Measurements from ENCODE around the gene CLPTM1L.
"Not testable (repeated sequence)": the region's sequence is repeated elsewhere in the genome, so short reads cannot be mapped to it uniquely, and the experiment has no call there.

Gene CLPTM1L

DNA sequence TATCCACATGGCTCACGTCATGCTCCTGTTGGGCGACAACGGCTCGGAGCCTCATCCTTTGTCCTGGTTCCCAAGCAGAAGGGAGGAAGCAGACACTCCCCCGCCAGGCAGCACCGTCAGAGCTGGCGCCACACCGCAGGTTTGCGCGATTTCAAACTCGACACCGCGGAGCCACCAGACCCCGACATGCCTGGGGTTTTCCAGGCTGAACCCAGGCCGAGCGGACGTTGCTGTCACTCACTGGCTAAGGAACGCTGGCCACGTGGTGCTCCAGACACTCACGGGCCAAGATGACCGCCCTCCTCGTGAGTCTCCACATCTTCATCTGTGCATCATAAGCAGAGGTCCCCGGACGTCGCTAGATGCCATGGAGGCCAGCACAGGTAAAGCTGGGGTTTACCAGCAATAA, 59.0 kb downstream of the CLPTM1L start:
- DNase-seq: no peak

DNA sequence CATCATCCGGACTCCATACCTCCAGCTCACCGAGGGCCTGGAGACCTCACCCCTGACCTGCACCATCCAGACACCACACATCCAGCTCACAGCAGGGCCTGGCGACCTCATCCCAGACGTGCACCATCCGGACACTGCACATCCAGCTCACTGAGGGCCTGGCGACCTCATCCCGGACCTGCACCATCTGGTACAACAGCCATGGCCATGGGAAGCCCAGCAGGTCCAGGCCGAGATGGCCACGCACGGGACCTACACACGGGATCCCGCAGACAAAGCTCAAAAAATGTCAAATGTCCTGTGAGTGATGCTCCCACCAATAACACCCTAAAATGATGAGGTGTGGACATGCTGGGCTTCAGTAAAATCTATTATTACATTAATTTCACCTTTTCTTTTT, 59.8 kb downstream of the CLPTM1L start:
- no peak for DNase-seq

DNA sequence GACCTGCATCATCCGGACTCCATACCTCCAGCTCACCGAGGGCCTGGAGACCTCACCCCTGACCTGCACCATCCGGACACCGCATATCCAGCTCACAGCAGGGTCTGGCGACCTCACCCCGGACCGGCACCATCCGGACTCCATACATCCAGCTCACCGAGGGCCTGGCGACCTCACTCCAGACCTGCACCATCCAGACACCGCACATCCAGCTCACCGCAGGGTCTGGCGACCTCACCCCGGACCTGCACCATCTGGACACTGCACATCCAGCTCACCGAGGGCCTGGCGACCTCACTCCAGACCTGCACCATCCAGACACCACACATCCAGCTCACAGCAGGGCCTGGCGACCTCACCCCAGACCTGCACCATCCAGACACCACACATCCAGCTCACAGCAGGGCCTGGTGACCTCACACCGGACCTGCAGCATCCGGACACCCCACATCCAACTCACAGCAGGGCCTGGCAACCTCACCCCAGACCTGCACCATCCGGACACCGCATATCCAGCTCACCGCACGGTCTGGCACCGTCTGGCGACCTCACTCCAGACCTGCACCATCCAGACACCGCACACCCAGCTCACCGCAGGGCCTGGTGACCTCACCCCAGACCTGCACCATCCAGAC, 60.4 kb downstream of the CLPTM1L start:
- DNase-seq: not testable (repeated sequence)

DNA sequence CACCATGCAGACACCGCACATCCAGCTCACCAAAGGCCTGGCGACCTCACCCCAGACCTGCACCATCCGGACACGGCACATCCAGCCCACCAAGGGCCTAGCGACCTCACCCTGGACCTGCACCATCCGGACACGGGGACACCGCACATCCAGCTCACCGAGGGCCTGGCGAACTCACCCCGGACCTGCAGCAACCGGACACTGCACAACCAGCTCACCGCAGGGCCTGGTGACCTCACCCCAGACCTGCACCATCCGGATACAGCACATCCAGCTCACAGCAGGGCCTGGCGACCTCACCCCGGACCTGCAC, 61.2 kb downstream of the CLPTM1L start:
- not testable (repeated sequence) for DNase-seq

DNA sequence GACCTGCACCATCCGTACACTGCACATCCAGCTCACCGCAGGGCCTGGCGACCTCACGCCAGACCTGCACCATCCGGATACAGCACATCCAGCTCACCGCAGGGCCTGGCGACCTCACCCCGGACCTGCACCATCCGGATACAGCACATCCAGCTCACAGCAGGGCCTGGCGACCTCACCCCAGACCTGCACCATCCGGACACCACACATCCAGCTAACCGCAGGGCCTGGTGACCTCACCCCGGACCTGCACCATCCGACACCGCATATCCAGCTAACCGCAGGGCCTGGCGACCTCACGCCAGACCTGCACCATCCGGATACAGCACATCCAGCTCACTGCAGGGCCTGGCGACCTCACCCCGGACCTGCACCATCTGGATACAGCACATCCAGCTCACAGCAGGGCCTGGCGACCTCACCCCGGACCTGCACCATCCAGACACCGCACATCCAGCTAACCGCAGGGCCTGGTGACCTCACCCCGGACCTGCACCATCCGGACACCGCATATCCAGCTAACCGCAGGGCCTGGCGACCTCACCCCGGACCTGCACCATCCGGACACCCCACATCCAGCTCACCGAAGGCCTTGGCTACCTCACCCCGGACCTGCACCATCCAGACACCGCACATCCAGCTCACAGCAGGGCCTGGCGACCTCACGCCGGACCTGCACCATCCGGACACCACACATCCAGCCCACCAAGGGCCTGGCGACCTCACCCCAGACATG, 61.7 kb downstream of the CLPTM1L start:
- not testable (repeated sequence) for DNase-seq

DNA sequence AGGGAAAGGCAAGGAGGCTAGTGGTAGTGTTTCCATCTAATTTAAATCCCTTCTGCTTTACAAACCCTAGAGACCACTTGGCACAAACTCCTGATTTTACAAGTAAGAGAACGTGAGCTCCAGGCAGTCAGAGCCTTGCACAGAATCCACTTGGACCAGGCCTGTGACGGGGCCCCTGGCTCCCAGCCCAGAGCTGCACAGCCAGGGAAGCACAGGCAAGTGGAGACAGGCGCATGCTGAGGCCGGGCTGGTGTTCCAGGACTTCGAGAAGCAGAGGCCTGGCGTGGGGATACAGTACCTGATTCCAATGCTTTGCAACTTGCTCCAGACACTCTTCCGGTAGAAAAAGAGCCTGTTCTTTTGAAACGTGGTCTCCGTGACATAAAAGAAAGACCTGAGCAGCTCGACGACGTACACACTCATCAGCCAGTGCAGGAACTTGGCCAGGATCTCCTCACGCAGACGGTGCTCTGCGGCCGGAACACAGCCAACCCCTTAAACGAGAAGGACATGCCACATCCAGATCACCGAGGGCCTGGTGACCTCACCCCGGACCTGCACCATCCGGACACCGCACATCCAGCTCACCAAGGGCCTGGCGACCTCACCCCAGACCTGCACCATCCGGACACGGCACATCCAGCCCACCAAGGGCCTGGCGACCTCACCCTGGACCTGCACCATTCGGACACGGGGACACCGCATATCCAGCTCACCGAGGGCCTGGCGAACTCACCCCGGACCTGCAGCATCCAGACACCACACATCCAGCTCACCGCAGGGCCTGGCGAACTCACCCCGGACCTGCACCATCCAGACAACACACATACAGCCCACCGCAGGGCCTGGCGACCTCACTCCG, 62.5 kb downstream of the CLPTM1L start:
- DNase-seq: no peak

DNA sequence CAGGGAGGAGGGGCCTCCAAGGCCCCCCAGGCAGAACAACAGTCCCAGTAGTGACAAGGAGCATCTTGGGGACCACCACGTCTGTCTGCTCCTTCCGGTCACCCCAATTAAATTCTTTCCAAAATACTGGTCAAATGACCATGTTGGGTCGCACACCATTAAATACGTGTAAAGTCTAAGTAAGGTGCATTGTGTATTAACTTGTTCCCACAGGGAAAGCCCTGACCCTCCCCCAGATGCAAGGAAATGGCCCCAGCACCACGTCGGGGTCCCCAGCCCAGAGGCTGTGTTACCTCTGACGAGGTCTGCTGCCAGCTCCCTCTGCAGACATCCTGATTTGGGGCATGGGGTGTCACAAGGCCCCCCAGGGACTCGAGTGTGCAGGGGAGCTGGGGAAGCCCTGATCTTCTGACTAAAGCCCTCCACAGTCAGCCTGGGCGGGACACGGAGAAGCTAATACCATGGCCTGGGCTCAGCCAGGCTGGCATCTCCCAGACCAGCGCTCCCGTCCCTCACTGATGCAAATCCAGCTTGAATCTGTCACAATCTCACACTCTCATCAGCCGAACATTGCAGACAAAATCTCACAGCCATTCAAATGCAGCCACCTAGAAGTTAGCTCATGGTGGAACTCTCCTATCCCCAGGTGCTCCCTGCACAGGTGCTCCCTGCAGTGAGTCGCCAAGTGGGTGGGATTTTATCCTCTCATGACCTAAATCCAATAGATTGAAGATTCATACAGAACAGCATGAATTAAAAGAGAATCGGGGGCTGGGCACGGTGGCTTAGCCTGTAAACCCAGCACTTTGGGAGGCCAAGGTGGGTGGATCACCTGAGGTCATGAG, 63.6 kb downstream of the CLPTM1L start:
- DNase-seq: no peak

DNA sequence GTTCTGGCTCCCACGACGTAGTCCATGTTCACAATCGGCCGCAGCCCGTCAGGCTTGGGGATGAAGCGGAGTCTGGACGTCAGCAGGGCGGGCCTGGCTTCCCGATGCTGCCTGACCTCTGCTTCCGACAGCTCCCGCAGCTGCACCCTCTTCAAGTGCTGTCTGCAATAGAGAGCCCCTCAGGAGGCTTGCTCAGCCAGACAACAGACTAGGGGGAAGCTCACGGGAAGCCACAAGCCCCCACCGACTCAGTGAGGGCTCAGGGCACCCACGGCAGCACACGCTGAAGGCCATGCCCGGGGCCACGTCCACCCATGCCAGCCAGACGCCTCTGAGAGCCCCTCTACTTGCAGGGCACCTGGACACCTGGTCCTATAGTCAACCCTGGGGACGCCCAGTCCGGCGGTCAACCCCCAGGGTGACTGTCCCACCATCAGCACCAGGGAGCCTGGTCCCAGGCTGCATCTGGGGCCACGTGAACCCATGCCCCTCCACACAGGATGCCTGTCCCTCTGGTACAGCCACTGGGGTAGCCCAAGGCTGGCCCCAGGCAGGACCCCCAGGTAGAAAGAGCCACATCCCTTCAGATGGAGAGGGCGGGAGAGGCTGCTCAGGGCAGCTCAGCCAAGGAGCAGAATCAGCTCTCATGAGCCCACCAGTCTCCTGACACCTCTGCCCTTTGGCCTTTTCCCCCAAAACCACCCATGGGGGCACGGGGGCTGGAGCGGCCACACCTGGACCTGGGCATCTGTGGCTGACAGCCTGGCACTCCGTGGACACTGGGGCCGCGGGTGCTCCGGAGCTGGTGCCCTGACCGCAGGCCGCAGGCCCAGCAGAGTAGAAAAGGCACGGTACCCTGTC, 64.5 kb downstream of the CLPTM1L start:
- DNase-seq: no peak

DNA sequence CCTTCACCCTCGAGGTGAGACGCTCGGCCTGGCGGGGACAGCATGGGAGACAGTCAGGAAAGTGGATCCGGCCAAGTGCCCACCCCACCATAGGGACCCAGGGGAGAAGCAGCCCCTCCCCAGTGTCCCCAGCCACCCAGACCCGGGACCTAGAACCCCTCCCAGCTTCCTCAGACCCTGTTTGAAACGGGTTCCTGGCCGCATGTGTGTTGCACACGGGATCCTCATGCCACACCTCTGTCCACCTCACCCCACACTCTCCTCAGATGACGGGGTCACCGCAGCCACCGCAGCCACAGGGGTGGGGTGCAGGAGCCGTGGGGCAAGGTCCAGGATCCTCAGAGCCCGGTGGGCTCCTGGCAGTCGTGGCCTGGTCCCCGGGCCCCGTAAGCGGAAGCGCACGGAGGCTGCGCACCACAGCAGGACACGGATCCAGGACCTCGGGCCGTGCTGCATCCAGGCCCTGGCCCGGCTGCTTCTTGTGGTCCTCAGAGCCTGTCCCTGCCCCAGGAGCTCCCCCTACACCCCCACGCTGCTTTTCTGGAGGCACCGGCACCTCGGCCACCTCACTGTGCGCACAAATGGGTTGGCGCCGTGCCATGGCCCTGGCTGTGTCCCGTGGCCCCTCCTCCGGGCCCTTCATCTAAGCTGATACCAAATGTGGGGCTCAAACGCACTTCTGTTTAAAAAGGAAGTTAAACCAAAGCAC, 65.3 kb downstream of the CLPTM1L start:
- DNase-seq: no peak

DNA sequence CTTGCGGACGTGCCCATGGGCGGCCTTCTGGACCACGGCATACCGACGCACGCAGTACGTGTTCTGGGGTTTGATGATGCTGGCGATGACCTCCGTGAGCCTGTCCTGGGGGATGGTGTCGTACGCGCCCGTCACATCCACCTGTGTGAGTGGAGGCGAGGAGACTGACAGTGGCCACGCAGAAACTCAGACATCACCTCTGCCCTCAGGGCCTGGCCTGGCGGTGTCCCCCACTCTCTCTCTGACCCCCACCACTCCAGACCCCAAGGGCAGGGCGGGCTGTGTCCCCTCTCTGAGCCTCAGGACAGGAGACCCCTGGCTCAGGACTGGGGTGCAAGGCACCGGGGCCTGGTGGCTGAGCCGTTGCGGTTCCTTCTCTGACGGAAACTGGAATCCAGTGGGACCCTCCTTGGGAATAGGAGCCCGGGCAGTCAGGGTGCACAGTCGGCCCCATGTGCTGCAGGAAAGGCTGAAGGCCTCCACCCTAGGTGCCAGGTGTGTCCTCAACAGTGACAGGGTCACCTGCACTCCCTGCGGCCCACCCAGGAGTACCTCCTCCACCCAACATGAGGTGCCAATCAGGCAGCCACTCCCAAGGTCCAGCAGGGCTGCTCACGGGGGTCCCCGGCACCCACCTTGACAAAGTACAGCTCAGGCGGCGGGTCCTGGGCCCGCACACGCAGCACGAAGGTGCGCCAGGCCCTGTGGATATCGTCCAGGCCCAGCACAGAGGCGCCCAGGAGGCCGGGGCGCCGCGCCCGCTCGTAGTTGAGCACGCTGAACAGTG, 66.0 kb downstream of the CLPTM1L start:
- no peak for DNase-seq

DNA sequence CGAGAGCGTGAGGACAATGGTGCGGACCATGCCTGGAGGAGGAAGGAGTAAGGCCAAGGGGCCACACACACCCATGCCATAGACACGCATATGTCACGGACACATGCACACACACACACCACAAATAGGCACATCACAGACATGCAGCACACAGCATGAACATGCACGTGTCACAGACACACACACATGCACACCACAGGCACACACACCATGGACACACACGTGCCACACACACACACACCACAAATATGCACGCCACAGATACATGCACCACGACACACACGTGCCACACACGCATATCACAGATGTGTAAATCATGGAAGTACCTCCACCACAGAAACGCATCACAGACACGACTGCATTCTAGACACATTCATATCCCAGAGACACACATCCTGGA, 66.7 kb downstream of the CLPTM1L start:
- DNase-seq: no peak

DNA sequence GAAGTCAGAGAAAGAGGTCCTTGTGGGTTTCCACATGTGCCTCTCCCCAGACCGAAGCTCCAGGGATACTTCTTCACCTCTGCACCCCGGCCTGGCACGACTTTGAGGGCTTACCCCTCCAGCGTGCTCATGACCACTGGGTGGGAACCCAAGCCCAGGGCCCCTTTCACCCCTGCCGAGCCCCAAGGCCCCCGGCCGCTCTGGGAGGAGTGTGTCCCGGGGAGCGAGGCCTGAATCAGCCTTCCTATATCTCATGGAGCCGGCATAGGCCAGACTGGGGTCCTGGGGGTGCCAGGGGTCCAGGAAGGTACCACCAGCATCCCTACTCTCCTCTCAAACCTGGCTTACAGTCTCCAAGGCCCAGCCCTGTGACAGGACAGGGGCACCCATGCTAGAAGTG, 67.1 kb downstream of the CLPTM1L start:
- no peak for DNase-seq

DNA sequence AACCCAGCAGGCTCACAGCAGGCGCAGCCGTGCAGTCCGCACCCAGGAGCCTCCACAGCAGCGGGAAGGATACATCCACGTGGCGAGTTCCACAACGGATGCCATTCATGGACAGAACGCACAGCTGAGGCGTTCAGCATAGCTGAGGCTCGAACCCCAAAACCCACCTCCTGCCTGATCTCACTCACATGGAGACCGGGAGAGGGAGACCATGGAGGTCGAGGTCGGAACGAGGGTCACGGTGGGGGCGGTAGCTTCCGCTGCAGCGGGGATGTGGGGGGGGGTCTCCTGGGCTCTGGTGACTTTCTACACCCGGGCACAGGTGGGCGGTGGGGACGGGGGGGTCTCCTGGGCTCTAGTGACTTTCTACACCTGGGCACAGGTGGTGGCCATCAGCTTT, 67.6 kb downstream of the CLPTM1L start:
- no peak for DNase-seq

DNA sequence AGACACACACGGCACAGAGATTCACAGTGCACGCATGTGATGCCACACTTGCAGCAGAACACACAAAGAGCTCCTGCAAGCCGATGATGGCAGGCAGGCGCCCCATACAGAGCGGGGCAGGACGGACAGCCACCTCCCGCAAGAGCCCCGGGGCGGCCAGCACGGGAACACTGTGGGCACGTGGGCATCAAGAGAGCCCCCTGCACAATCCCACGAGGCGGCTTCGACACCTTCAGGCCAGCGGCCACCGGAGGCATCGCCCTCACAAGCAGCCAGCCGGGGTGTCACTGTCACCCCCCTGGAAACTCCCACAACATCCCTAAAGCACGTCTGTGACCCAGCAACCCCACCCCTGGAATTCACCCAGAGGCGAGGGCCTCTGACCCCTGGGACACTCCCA, 68.0 kb downstream of the CLPTM1L start:
- no peak for DNase-seq

DNA sequence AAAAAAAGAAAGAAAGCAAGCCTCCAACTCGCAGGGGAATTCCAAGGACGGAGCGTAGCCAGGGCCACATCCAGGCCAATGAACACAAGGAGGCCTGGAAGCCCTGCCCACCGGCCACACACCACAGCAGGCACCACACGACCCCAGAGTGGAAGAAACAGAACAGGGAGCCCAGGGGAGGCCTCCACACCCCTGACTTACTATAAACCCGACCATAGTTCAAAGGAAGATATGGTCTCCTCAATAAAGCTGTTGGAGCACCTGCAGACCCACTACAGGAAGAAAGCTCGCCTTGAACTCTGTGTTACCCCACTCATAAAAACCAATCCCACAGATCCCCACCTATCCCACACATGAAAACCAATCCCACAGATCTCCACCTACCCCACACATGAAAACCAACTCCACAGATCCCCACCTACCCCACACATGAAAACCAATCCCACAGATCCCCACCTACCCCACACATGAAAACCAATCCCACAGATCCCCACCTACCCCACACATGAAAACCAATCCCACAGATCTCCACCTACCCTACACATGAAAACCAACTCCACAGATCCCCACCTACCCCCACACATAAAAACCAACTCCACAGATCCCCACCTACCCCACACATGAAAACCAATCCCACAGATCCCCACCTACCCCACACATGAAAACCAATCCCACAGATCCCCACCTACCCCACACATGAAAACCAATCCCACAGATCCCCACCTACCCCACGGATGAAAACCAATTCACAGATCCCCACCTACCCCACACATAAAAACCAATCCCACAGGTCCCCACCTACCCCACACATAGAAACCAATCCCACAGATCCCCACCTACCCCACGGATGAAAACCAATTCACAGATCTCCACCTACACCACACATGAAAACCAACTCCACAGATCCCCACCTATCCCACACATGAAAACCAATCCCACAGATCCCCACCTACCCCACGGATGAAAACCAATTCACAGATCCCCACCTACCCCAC, 69.2 kb downstream of the CLPTM1L start:
- not testable (repeated sequence) for DNase-seq

DNA sequence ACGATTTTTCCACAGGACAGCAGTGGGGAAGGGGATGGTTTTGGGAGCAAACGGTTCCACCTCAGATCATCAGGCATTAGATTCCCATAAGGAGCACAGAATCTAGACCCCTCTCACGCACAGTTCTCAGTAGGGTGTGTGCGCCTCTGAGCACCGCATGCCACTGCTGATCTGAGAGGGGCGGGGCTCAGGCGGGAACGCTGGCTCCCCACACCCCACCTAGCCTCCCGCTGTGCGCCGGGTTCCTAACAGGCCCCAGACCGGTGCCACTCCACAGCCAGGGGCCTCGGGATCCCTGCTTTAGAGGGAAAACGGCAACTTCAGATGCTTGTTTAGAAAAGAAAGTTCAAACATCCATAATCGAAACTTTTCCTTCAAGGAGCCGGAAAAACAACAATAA, 70.4 kb downstream of the CLPTM1L start:
- DNase-seq: no peak

DNA sequence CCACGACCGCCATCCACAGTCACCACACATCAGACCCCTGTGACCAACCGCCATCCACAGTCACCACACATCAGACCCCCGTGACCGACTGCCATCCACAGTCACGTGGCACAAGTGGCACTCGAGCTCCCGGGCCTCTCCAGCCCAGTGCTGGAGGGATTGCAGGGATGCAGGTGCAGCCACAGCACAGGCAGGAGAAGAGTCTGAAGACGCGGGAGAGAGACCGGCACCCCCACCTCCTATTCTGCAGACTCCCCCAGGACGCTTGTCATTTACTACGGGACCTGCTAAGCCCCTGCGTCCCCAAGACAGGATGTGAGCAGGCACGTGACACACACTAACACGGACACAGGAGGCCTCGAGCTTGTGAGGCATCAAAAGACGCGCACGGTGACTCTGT, 71.2 kb downstream of the CLPTM1L start:
- no peak for DNase-seq

DNA sequence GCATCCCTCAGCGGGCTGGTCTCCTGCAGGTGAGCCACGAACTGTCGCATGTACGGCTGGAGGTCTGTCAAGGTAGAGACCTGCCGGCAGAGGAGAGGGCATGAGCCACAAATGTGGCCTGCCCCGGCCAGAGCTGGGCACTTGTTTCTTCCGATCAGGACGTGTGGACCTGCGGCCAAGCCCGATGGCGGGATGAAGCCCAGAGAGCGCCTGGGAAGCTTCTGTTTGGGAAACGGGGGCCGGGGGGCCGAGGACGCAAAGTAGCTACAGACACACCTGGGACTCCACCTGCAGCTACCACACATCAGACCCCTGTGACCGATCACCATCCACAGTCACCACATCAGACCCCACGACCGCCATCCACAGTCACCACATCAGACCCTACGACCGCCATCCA, 72.7 kb downstream of the CLPTM1L start:
- DNase-seq: no peak

All from NCI-H1436 treated with DMSO at 0.1 percent for 48 hours (cell line).